ACC112 (cell line): ENCODE data around the gene KIR3DL3.
"Not testable (repeated sequence)": the region's sequence is repeated elsewhere in the genome, so short reads cannot be mapped to it uniquely, and the experiment has no call there.

Experiments
- H2AFZ ChIP-seq: fragments of 200-600 bp; sonication (generic); one replicate; pipeline ENCODE4 v1.6.0; 2017; ENCODE audit warnings: antibody characterized with exemption, low read length; ENCODE audit not compliant: unreplicated experiment
- H3K27ac ChIP-seq: fragments of 200-600 bp; sonication (generic); 2 replicates; pipeline ENCODE4 v1.5.1; 2014; ENCODE audit warnings: low read depth, mild to moderate bottlenecking, antibody characterized with exemption, low read length, moderate library complexity
- H3K27me3 ChIP-seq: fragments of 200-600 bp; sonication (generic); 2 replicates; pipeline ENCODE4 v1.6.1; 2014; ENCODE audit warnings: mild to moderate bottlenecking, antibody characterized with exemption, low read length, moderate library complexity, mixed read lengths; ENCODE audit not compliant: insufficient read depth
- H3K36me3 ChIP-seq: fragments of 200-600 bp; sonication (generic); 2 replicates; pipeline ENCODE4 v1.6.1; 2016; ENCODE audit warnings: mild to moderate bottlenecking, antibody characterized with exemption, low read length, moderate library complexity, mixed read lengths; ENCODE audit not compliant: insufficient read depth
- H3K4me1 ChIP-seq: fragments of 200-600 bp; sonication (generic); one replicate; pipeline ENCODE4 v1.6.1; 2016; ENCODE audit warnings: low read length, mixed read lengths; ENCODE audit not compliant: insufficient read depth, unreplicated experiment, control insufficient read depth
- H3K4me3 ChIP-seq: fragments of 200-600 bp; sonication (generic); 2 replicates; pipeline ENCODE4 v1.5.1; 2014; ENCODE audit warnings: mild to moderate bottlenecking, low read depth, low read length
- H3K79me2 ChIP-seq: fragments of 200-600 bp; sonication (generic); one replicate; pipeline ENCODE4 v1.6.0; 2016; ENCODE audit warnings: low read length; ENCODE audit not compliant: control insufficient read depth, unreplicated experiment, insufficient read depth

KIR3DL3 gene

DNA sequence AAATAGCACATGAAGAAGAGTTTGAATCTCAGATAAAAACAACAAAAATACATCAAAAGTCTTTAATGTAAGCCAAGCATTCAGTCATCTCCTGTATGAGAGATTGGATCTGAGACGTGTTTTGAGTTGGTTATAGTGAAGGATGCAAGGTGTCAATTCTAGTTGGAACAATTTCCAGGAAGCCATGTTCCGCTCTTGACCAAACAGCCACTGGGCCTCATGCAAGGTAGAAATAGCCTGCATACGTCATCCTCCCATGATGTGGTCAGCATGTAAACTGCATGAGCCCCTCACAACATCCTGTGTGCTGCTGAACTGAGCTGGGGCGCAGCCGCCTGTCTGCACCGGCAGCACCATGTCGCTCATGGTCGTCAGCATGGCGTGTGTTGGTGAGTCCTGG, at the start of gene KIR3DL3:
Gene KIR3DL3 (plus strand): TSS at position 301 of the 400 bp plus-strand sequence. CDS start 55 bp downstream, at position 356.
- no peak within 1 kb of the TSS for H3K4me3 ChIP-seq
- H3K79me2 ChIP-seq: no peaks in the 10 kb centered on the region
- no peaks in the 10 kb centered on the region for H3K36me3 ChIP-seq
- no peaks in the 10 kb centered on the region for H3K27me3 ChIP-seq
- H3K4me1 ChIP-seq: no peaks in the 10 kb centered on the region
- H2AFZ ChIP-seq: no peak within 1 kb of the TSS
- H3K27ac ChIP-seq: no peak within 1 kb of the TSS

DNA sequence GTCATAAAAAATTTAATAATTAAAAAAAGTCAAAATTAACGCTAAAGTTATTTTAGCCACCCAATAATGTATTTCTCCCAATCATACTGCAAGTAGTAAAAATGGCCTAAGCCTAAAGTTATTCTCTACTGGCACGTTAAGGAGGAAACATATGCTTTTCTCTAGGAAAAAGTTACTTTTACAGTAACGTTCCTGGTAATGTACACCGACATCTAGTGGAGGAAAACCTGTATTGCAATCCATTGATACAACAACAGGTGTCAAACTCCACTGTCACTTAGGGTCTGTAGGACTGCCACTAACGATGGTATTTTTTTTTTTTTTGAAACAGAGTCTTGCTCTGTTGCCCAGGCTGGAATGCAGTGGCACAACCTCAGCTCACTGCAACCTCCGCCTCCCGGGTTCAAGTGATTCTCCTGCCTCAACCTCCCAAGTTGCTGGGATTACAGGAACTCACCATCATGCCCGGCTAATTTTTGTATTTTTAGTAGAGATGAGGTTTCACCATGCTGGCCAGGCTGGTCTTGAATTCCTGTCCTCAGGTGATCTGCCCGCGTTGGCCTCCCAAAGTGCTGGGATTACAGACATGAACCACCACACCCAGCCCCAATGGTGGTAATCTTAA, 47.9 kb upstream of the KIR3DL3 start:
- not testable (repeated sequence) for H3K79me2 ChIP-seq

DNA sequence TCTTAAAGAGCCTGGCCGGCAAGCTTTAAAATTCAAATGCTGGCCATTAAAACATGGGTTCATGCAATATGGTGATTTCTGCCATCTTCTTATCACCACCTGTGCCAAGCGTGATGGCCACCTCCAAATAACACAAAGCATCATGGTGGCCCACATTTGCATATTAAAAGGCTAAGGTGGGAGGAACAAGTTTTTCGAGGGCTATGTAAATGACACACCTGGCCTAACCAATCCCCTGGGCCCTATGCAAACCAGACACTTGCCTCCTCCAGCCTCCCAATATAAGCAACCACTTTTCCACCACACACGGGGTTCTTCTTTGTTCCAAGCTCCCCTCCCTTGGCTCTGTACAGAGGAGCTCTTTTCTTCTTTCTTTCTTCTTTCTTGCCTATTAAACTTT, 47.0 kb upstream of the KIR3DL3 start:
- Histone ChIP-seq H3K27me3 (no peaks in the 10 kb centered on the region), H3K79me2 (no peaks in the 10 kb centered on the region), H3K4me1 (no peaks in the 10 kb centered on the region), H3K36me3 (no peaks in the 10 kb centered on the region), H3K27ac (no peak overlapping the region), H2AFZ (no peak overlapping the region), H3K4me3 (no peak overlapping the region)

More for the DNA sequence above, 47.9 kb upstream of the KIR3DL3 start:
- not testable (repeated sequence) for H3K27me3 ChIP-seq, H3K4me3 ChIP-seq, H3K36me3 ChIP-seq, H3K27ac ChIP-seq, H2AFZ ChIP-seq, H3K4me1 ChIP-seq

DNA sequence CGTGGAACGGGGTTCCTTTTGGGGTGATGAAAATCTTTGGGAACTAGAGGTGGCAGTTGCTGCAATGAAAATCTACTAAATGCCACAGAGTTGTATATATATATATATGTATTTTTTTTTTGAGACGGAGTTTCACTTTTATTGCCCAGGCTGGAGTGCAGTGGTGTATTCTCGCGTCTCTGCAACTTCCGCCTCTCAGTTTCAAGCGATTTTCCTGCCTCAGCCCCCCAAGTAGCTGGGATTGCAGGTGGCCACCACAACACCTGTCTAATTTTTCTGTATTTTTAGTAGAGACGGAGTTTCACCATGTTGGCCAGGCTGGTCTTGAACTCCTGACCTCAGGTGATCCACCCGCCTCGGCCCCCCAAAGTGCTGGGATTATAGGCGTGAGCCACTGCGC, 42.6 kb upstream of the KIR3DL3 start:
- H3K4me3 ChIP-seq, H3K27ac ChIP-seq, H3K4me1 ChIP-seq, H3K79me2 ChIP-seq, H3K36me3 ChIP-seq, H2AFZ ChIP-seq, H3K27me3 ChIP-seq: not testable (repeated sequence)

DNA sequence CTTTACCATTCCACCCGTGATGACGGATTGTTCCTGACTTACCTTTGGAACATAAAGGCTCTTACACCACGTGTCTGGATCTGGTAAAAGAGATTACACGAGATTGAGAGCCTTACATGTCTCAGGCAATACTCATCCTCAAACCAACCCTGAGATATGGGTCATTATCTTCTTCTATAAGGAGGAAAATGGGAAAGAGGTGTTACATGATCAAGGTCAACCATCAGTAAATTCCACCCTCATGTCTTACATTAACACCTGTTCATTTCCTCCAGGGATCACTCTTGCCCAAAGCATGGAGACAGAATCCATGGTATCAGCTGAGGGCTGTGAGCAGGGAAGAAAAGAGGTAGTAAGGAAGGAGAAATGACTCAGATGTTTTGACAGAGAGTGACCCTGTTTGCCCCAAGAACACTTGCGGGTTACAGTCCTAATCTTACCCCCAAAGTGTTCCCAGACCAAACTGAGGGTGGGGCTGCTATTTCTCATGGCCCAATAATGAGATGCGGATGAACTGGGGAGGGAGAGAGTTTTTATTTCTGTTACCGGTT, 41.9 kb upstream of the KIR3DL3 start:
- Histone ChIP-seq H3K27ac (no peak overlapping the region), H3K27me3 (no peaks in the 10 kb centered on the region), H3K4me3 (no peak overlapping the region), H3K4me1 (no peaks in the 10 kb centered on the region), H3K36me3 (no peaks in the 10 kb centered on the region), H2AFZ (no peak overlapping the region), H3K79me2 (no peaks in the 10 kb centered on the region)

DNA sequence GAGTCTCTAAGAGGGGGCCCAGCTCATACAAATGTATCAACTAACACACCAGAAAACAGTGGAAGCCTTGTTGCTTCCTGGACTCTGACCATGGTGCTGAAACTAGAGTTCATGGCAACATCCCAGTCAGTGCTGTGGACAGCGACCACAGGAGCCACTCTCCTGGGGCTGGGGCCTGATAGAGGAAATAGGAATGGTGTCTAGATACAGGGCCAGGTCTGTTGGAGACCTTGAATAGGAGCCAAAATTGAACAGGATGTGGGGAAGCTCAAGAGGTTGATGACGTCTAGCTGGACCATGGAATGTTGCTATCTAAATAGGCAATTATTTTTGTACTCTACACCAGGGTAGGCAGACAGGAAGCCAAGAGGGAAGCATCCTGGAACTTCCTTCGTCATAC, 39.7 kb upstream of the KIR3DL3 start:
- Histone ChIP-seq H3K36me3 (no peaks in the 10 kb centered on the region), H3K79me2 (no peaks in the 10 kb centered on the region), H3K27me3 (no peaks in the 10 kb centered on the region), H3K4me1 (no peaks in the 10 kb centered on the region), H2AFZ (no peak overlapping the region), H3K27ac (no peak overlapping the region), H3K4me3 (no peak overlapping the region)

DNA sequence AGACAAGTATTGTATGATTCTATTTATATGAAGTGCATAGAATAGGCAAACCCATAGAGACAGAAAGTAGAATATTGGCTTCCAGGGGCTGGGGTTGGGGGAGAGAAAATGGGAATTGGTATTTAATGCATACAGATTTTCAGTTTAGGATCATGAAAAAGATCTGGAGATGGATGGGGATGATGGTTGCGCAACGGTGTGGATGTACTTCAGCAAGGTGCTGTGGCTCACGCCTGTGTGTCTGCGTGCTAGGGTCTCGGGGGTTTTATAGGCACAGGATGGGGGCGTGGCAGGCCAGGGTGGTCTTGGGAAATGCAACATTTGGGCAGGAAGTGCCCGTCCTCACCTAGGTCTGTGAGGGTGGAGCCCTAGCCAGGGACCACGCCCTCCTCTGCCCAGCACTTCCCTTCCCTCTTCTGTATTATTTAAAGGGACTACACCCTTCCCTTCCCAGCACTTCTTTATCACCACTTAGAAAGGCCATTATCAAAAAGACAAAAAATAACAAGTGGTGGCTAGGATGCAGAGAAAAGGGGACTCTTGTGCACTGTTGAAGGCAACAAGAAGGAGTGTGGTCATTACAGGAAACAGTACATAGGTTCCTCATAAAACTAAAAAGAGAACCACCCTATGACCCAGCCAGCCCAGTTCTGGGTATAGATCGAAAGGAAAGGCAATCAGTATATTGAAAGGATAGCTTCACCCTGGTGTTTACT, 32.5 kb upstream of the KIR3DL3 start:
- no peaks in the 10 kb centered on the region for H3K27me3 ChIP-seq
- no peaks in the 10 kb centered on the region for H3K4me1 ChIP-seq
- no peak overlapping the region for H2AFZ ChIP-seq
- no peak overlapping the region for H3K27ac ChIP-seq
- H3K4me3 ChIP-seq: no peak overlapping the region
- no peaks in the 10 kb centered on the region for H3K79me2 ChIP-seq
- no peaks in the 10 kb centered on the region for H3K36me3 ChIP-seq

DNA sequence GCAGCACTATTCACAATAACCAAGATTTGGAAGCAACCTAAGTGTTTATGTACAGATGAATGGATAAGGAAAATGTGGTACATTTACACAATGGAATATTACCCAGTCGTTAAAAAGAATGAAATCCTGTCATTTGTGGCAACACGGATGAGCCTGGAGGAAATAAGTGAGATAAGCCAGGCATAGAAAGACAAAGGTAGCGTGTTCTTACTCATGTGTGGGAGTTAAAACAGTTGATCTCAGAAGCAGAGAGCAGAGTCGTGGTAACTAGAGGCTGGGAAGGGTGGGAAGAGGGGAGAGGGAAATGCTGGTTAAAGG, 32.0 kb upstream of the KIR3DL3 start:
- no peak overlapping the region for H2AFZ ChIP-seq
- H3K36me3 ChIP-seq: no peaks in the 10 kb centered on the region
- no peak overlapping the region for H3K27ac ChIP-seq
- no peaks in the 10 kb centered on the region for H3K79me2 ChIP-seq
- H3K4me3 ChIP-seq: no peak overlapping the region
- H3K27me3 ChIP-seq: no peaks in the 10 kb centered on the region
- no peaks in the 10 kb centered on the region for H3K4me1 ChIP-seq

DNA sequence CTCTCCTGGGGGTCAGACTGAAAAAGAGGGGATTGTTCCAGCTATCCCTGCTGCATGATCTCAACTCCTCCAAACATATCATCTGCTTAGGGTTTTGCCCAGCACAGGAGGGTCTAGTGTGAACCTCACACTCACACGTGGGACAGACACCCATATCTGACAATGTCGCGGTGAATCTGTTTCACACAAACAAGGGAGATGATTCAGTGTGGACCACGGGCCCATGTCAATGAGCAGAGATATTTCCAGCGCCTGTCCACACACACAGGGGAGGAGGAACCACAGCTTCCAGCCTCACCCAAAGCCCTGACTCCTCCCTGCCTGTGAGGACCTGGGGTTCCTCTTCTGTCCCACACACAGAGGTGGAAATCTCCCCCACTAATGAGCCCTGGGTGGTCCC, 29.6 kb upstream of the KIR3DL3 start:
- H3K4me3 ChIP-seq: no peak overlapping the region
- no peaks in the 10 kb centered on the region for H3K4me1 ChIP-seq
- no peaks in the 10 kb centered on the region for H3K36me3 ChIP-seq
- no peak overlapping the region for H2AFZ ChIP-seq
- H3K27ac ChIP-seq: no peak overlapping the region
- H3K27me3 ChIP-seq: no peaks in the 10 kb centered on the region
- H3K79me2 ChIP-seq: no peaks in the 10 kb centered on the region

DNA sequence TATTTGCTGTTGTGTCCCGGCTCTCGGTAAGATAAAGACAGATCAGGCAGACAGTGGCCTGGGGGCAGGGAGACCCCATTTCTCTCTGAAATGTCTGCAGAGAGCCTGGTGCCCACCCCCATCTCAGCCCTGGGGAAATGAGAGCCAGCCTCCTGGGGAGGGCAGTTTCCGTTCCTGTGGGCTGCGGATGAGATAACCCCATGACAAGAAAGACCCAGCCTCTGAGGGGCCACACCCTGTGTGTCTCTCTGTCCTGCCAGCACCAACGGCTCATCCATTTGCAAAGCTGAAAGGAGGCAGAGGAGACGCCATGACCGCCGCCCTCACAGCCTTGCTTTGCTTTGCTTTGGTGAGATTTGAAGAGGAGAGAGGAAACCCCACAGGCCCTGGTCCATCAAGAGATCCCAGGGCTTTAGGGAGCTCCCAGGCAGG, 28.1 kb upstream of the KIR3DL3 start:
- Histone ChIP-seq H2AFZ (no peak overlapping the region), H3K4me1 (no peaks in the 10 kb centered on the region), H3K79me2 (no peaks in the 10 kb centered on the region), H3K27ac (no peak overlapping the region), H3K36me3 (no peaks in the 10 kb centered on the region), H3K4me3 (no peak overlapping the region), H3K27me3 (no peaks in the 10 kb centered on the region)

DNA sequence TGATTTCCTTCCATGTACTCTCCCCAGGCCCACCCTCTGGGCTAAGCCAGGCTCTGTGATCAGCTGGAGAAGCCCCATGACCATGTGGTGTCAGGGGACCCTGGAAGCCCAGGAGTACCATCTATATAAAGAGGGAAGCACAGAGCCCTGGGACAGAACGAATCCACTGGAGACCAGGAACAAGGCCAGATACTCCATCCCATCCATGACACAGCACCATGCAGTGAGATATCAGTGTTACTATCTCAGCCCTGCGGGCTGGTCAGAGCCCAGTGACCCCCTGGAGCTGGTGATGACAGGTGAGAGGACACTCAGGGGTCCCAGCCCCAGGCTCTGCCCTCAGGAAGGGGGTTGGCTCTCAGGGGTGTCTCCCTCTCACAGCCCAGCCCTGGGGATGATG, 27.5 kb upstream of the KIR3DL3 start:
- no peaks in the 10 kb centered on the region for H3K79me2 ChIP-seq
- no peak overlapping the region for H3K4me3 ChIP-seq
- no peaks in the 10 kb centered on the region for H3K27me3 ChIP-seq
- no peak overlapping the region for H3K27ac ChIP-seq
- no peaks in the 10 kb centered on the region for H3K4me1 ChIP-seq
- no peaks in the 10 kb centered on the region for H3K36me3 ChIP-seq
- no peak overlapping the region for H2AFZ ChIP-seq
